Measurements from ENCODE around the gene IQGAP2.

- TF ChIP-seq CTCF (IDR thresholded peaks at IDR 0.05; ENCODE audit: insufficient read depth, low read length, poor library complexity, severe bottlenecking) (no peak), EZH2phosphoT487 (conservative IDR thresholded peaks at IDR 0.05; ENCODE audit: low read length) (no peak)
Measured at GRCh38 chr5:76664079-76664478, 261.0 kb downstream of the IQGAP2 start.

All from SU-DHL-6 (cell line).